GM12891 (cell line): ENCODE results near the gene CRIP1.

ENCODE experiments used
- POLR2A ChIP-seq: IDR thresholded peaks from 2 replicates; pipeline ENCODE4 v1.6.1; 2011; ENCODE audit warnings: low read depth, low read length, control low read depth
- POLR2AphosphoS5 ChIP-seq: IDR thresholded peaks from 2 replicates; pipeline ENCODE4 v1.6.1; 2011; ENCODE audit warnings: low read depth, low read length, control low read depth
- SPI1 ChIP-seq: IDR thresholded peaks from 2 replicates; pipeline ENCODE4 v1.6.1; 2011; ENCODE audit warnings: low read depth, low read length, control low read depth

GRCh38 chr14:105445901-105446845, 40.5 kb upstream of the CRIP1 start:
- TF ChIP-seq POLR2A (no peak), POLR2AphosphoS5 (no peak), SPI1 (no peak)
